Ascending aorta (tissue), 2 donors: Measurements from ENCODE around the gene CDH13. TPM values are rescaled to one million over a fixed set of nuclear protein-coding genes. Genes with fewer than 3 reads are reported as not detected.

ENCODE experiments used
- DNase-seq, 2 donors: peaks; one replicate each; pipeline ENCODE4 v3.0.0-alpha.2; 2019; ENCODE audit warnings: low spot score in 2 of 2
- H3K27ac ChIP-seq, 2 donors: fragments of 200-600 bp; sonication (generic); one replicate each; pipeline ENCODE4 v1.5.1; 2016 to 2017; ENCODE audit warnings: mild to moderate bottlenecking in 1 of 2
- H3K27me3 ChIP-seq: fragments of 200-600 bp; sonication (generic); one replicate; pipeline ENCODE4 v1.5.1; 2017
- H3K36me3 ChIP-seq, 2 donors: fragments of 200-600 bp; sonication (generic); one replicate each; pipeline ENCODE4 v1.5.1; 2016
- H3K4me1 ChIP-seq, 2 donors: fragments of 200-600 bp; sonication (generic); one replicate each; pipeline ENCODE4 v1.5.1; 2016 to 2017; ENCODE audit warnings: mild to moderate bottlenecking in 1 of 2
- H3K4me3 ChIP-seq, 2 donors: fragments of 200-600 bp; sonication (generic); one replicate each; pipeline ENCODE4 v1.5.1; 2016 to 2017; ENCODE audit warnings: mild to moderate bottlenecking in 1 of 2
- H3K9me3 ChIP-seq, 2 donors: fragments of 200-600 bp; sonication (generic); one replicate each; pipeline ENCODE4 v1.5.1; 2016
- intact Hi-C: fragments of 100-400 bp; cut with DNase I; formaldehyde crosslinking; loops from one replicate; pipeline ENCODE4 v1.15.1; 2023
- total RNA-seq: library from RNA; depleted of rRNA; stranded (reverse); fragments of >200 nt; gene quantifications from one replicate; pipeline ENCODE4 v1.1.0, GENCODE V29; 2016
- TF ChIP-seq, protein P1 (sequence below), 3 experiments: fragments of 200-600 bp in 2 of 3; fragments of 450-650 bp in 1 of 3; sonication (generic) in 2 of 3; IDR thresholded peaks; one replicate each; pipeline ENCODE4 v1.5.1; 2016 to 2019; ENCODE audit warnings: antibody characterized with exemption in 3 of 3, mild to moderate bottlenecking in 1 of 3, moderate library complexity in 1 of 3

CDH13 gene
- total RNA-seq, 1 donor from 2014 or later, result 160 TPM

DNA sequence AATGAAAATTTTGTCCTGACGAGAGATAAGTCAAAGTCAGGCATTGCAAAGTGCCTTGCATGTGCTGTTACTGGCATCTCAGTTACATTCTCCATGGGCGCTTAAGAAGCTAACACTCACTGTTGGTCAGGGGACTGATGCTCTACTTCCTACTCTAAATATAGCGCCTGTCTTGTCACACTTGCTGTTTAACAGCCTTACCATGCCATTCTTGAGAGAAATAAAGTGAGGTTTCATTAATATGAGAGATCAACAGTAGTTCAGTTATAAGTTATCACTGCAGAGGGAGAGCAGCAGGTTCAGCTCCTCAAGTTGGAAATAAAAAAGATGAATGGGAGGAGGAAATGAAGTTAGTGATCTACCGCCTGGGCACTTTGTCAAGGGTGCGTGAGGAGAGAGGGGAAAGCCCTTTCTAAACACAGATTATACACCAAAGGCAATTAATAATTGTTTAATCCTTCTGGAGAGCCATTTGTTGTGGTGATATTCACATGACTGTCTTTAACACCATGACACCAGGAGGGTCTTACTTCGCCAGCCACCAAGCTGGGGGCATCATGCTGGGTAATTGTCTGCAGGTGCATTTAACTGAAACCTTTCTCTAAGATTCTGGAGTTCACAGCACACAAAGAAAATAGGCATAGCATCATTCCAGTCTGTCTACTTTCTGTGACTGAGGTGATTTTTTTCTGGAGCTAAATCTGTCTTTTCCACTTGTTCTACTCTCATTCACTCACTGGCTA lies 612.4 kb downstream of the CDH13 start:
- DNase-seq, result no peak
- Histone ChIP-seq H3K4me3 (no peak overlapping the region), H3K27me3 (no peaks in the 10 kb centered on the region), H3K4me1 (no peaks in the 10 kb centered on the region), H3K9me3 (no peaks in the 10 kb centered on the region), H3K36me3 (no peaks in the 10 kb centered on the region), H3K27ac (no peak overlapping the region)
- TF ChIP-seq, protein P1, sequence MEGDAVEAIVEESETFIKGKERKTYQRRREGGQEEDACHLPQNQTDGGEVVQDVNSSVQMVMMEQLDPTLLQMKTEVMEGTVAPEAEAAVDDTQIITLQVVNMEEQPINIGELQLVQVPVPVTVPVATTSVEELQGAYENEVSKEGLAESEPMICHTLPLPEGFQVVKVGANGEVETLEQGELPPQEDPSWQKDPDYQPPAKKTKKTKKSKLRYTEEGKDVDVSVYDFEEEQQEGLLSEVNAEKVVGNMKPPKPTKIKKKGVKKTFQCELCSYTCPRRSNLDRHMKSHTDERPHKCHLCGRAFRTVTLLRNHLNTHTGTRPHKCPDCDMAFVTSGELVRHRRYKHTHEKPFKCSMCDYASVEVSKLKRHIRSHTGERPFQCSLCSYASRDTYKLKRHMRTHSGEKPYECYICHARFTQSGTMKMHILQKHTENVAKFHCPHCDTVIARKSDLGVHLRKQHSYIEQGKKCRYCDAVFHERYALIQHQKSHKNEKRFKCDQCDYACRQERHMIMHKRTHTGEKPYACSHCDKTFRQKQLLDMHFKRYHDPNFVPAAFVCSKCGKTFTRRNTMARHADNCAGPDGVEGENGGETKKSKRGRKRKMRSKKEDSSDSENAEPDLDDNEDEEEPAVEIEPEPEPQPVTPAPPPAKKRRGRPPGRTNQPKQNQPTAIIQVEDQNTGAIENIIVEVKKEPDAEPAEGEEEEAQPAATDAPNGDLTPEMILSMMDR (IDR thresholded peaks at IDR 0.05), result no peak
- intact Hi-C loops, result no loop called here

DNA sequence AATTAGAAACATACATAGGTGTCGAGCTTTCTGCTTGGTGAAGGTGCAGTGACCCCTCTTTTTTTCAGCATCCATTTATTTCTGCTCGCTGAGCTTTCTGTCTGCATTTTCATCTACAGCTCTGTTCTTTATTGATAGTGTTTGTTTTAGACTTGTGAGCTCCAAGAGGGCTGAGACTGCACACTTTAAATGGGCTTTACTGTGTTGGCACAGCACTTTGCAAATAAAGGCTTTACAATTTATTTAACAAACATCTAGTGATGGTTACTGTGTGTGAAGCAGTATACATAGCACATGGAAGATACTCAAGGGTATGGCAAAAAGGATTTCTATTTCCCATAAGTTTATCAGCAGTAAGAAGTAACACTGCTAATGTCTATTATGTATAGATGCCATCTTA lies 617.3 kb downstream of the CDH13 start:
- TF ChIP-seq, protein P1 (IDR thresholded peaks at IDR 0.05), result no peak
- H3K9me3 ChIP-seq, result no peaks in the 10 kb centered on the region
- DNase-seq, result no peak
- no peak overlapping the region for H3K4me3 ChIP-seq
- H3K36me3 ChIP-seq, result no peaks in the 10 kb centered on the region
- no peaks in the 10 kb centered on the region for H3K27me3 ChIP-seq
- no peak overlapping the region for H3K27ac ChIP-seq
- H3K4me1 ChIP-seq, result no peaks in the 10 kb centered on the region
- intact Hi-C loops, result no loop called here

DNA sequence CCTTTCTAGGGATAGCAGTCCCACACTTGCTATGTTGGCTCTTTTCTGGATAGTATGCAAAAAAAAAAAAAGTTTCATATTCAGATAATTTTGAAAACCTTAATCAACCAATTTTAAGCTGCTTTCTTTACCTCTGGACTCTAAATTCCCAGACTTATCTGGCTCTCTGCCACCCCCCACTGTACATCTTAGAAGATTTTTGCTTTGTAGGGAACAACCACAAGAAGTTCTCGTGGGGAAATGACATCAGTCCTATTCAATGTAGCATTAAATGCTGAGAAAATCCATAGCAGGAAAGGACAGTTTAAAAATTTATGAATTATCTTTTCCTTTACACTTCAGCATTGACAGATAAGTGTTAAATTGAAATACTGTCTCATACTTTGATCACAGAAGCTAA lies 618.3 kb downstream of the CDH13 start:
- no peak overlapping the region for H3K27ac ChIP-seq
- no peak for DNase-seq

DNA sequence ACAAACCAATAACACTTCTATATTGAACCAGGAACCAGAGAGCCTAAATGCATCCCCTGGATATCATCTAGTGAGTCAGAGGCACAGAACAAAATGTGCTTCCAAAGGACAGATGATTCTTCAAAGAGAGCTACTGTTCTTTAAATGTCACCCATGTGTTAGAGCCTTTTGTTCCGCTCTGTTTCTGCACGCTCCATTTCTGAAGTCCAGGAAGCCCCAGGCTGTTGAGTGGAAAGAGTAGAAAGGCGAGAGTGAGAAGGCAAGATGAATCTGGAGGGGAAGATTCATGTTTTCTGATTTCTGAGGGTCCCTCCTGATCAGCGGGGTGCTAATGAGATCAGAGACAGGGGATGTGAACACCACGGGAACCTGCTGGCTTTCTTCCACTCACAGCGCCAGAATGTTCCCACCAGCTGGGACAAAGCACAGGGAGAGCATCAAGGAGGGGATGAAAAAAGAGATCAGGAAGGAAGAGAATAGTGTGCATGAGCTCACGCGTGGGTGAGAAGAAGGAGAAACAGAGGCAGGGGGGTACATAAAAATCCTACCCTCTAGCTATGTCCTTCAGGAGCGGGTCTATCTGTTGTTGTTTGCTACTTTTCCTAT lies 621.1 kb downstream of the CDH13 start:
- H3K4me1 ChIP-seq, result no peaks in the 10 kb centered on the region
- no peaks in the 10 kb centered on the region for H3K36me3 ChIP-seq
- no peak for DNase-seq
- no peak overlapping the region for H3K27ac ChIP-seq
- H3K4me3 ChIP-seq, result no peak overlapping the region
- H3K9me3 ChIP-seq, result no peaks in the 10 kb centered on the region
- no peaks in the 10 kb centered on the region for H3K27me3 ChIP-seq
- TF ChIP-seq, protein P1 (IDR thresholded peaks at IDR 0.05), result no peak
- intact Hi-C loops, result no loop called here

More for the DNA sequence above, 618.3 kb downstream of the CDH13 start:
- intact Hi-C loops, result no loop called here
- no peak overlapping the region for H3K4me3 ChIP-seq
- no peaks in the 10 kb centered on the region for H3K4me1 ChIP-seq
- H3K27me3 ChIP-seq, result no peaks in the 10 kb centered on the region
- TF ChIP-seq, protein P1 (IDR thresholded peaks at IDR 0.05), result no peak
- no peaks in the 10 kb centered on the region for H3K9me3 ChIP-seq
- H3K36me3 ChIP-seq, result no peaks in the 10 kb centered on the region

DNA sequence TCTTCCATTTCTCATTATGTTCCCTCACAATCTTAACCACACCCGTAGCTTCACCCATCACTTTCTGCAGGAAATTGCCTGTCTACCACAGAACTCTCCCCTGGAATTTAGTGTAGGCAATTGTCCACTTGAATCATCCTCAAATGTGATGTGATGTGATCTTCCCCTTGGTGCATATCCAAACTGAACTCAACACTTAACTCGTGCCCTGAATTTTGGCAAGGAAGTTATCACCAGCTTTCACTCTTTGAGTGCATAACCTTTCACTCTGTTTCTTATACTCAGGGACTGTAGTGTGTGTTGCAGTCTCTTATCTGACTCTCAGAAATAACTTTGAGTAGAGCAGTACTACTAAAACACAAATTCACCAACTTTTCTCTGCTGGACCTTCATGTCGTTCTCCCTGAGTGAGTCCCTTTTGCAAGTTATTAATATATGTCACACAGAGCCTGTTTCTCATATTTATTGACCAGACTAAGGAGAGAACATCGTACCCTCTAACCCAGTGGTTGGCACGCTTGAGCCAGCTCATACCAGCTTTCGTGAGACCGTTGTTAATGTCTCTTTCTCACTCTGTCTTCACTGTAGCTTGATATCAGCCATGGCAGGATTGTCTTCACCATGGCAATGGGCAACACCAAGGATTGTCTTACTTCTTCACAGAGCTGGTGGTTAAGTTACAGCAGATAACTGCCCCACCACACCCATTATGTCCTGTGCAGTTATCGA lies 622.1 kb downstream of the CDH13 start:
- Histone ChIP-seq H3K4me3 (no peak overlapping the region), H3K9me3 (no peaks in the 10 kb centered on the region), H3K27me3 (no peaks in the 10 kb centered on the region), H3K4me1 (no peaks in the 10 kb centered on the region), H3K36me3 (no peaks in the 10 kb centered on the region), H3K27ac (no peak overlapping the region)
- no peak for DNase-seq
- intact Hi-C loops, result no loop called here
- TF ChIP-seq, protein P1 (IDR thresholded peaks at IDR 0.05), result no peak
